Stimulated activated CD8-positive, alpha-beta memory T cell treated with anti-CD3 and anti-CD28 coated beads, Interleukin-2, amount 100 ng/mL, for 1 hour (primary cell): ENCODE data around the gene USF1.

Source experiments
- DNase-seq, 2 donors: peaks; one replicate each; pipeline ENCODE4 v3.0.0-alpha.2; 2020; ENCODE audit warnings: low read depth in 2 of 2

USF1 gene

GRCh38 chr1:161045736-161046604 is at the start of gene USF1:
Gene USF1 (minus strand): TSS chr1:161045977. CDS start chr1:161043275, 2,702 bp downstream.
- DNase-seq = peak; percentile 85

- DNase-seq = no peak
Measured at GRCh38 chr1:161095230-161095629, 49.5 kb upstream of the USF1 start.

GRCh38 chr1:161094481-161094880 is 48.7 kb upstream of the USF1 start:
- DNase-seq = no peak

GRCh38 chr1:161092621-161093028 is 46.8 kb upstream of the USF1 start:
- no peak for DNase-seq

GRCh38 chr1:161091796-161092507 is 46.2 kb upstream of the USF1 start:
- DNase-seq = no peak

GRCh38 chr1:161091093-161091492 is 45.3 kb upstream of the USF1 start:
- DNase-seq = no peak

GRCh38 chr1:161090617-161091016 is 44.8 kb upstream of the USF1 start:
- no peak for DNase-seq

- DNase-seq = no peak
Measured at GRCh38 chr1:161089938-161090337, 44.2 kb upstream of the USF1 start.

- DNase-seq = no peak
Measured at GRCh38 chr1:161089251-161089924, 43.6 kb upstream of the USF1 start, which contains the start of gene NECTIN4. Gene NECTIN4 (minus strand): TSS chr1:161089558. CDS start chr1:161089296, 262 bp downstream.

- no peak for DNase-seq
Measured at GRCh38 chr1:161088587-161089110, 42.9 kb upstream of the USF1 start.

GRCh38 chr1:161086457-161086856 is 40.7 kb upstream of the USF1 start:
- no peak for DNase-seq

- DNase-seq = no peak
Measured at GRCh38 chr1:161085165-161085564, 39.4 kb upstream of the USF1 start.

- DNase-seq = no peak
Measured at GRCh38 chr1:161084597-161084988, 38.8 kb upstream of the USF1 start.

GRCh38 chr1:161083748-161084596 is 38.2 kb upstream of the USF1 start:
- DNase-seq = no peak

GRCh38 chr1:161082996-161083747 is 37.4 kb upstream of the USF1 start:
- DNase-seq = no peak

- DNase-seq = no peak
Measured at GRCh38 chr1:161082483-161082882, 36.7 kb upstream of the USF1 start.

GRCh38 chr1:161081519-161081918 is 35.7 kb upstream of the USF1 start:
- no peak for DNase-seq

GRCh38 chr1:161080441-161081405 is 34.9 kb upstream of the USF1 start:
- DNase-seq = no peak

GRCh38 chr1:161079436-161080110 is 33.8 kb upstream of the USF1 start:
- no peak for DNase-seq
